Neural progenitor cell (in vitro differentiated cells): Measurements from ENCODE around the gene RNF220.
"Not testable (repeated sequence)": the region's sequence is repeated elsewhere in the genome, so short reads cannot be mapped to it uniquely, and the experiment has no call there.

Experiments
- CTCF ChIP-seq: fragments of 200-600 bp; sonication (generic); IDR thresholded peaks from 2 replicates; pipeline ENCODE4 v1.5.1; 2017; ENCODE audit warnings: antibody characterized with exemption, mild to moderate bottlenecking
- EZH2 ChIP-seq: fragments of 200-600 bp; sonication (generic); IDR thresholded peaks from 2 replicates; pipeline ENCODE4 v1.6.1; 2017; ENCODE audit warnings: antibody characterized with exemption, mild to moderate bottlenecking, moderate library complexity
- EZH2phosphoT487 ChIP-seq: fragments of 200-600 bp; sonication (generic); IDR thresholded peaks from 2 replicates; pipeline ENCODE4 v1.6.1; 2017; ENCODE audit warnings: antibody characterized with exemption

GRCh38 chr1:44502823-44503222 lies 97.8 kb downstream of the RNF220 start:
- not testable (repeated sequence) for TF ChIP-seq CTCF, EZH2, EZH2phosphoT487
